Hepatocyte (in vitro differentiated cells): Measurements from ENCODE around the gene NT5C2.

Source experiments
- CTCF ChIP-seq: fragments of 200-600 bp; sonication (generic); IDR thresholded peaks from 2 replicates; pipeline ENCODE4 v1.5.1; 2016; ENCODE audit warnings: antibody characterized with exemption, mild to moderate bottlenecking; ENCODE audit not compliant: poor library complexity
- EZH2 ChIP-seq: fragments of 200-600 bp; sonication (generic); IDR thresholded peaks from 2 replicates; pipeline ENCODE4 v1.6.1; 2016; ENCODE audit warnings: antibody characterized with exemption, mild to moderate bottlenecking, borderline replicate concordance

- TF ChIP-seq EZH2: no peak
- TF ChIP-seq CTCF: no peak
Measured at GRCh38 chr10:103186128-103186527, 6.9 kb downstream of the NT5C2 start.
